K562 (cell line): ENCODE measurements around the gene EPB41L2. TPM values are rescaled to one million over a fixed set of nuclear protein-coding genes. Genes with fewer than 3 reads are reported as not detected.

Experiments
- ATAC-seq: fragments of 200-7000 bp; cut with Tn5 transposase; 3 replicates; pipeline ENCODE4 v1.9.1; 2020; ENCODE audit warnings: moderate library complexity
- BruUV-seq: library from RNA; stranded (reverse); fragments of 400-500 nt; replicated peaks from 2 replicates; lab custom pipeline; 2021; lab: Mats Ljungman, UMichigan
- CTCF ChIA-PET: fragments of 300-600 bp; formaldehyde crosslinking; extraction: SDS; loops from one replicate; lab custom pipeline; 2021; ENCODE audit warnings: low intra/inter-chr PET ratio; lab: Yijun Ruan, JAX
- POLR2A ChIA-PET: fragments of 300-600, 350-650 bp; sonication (Branson Sonifier 250); formaldehyde crosslinking; extraction: SDS; loops from one replicate; lab custom pipeline; 2021; ENCODE audit warnings: antibody characterized with exemption, inconsistent platforms; lab: Yijun Ruan, JAX
- DNase-seq, 4 experiments: peaks; one replicate each; pipeline versions ENCODE4 v3.0.0 to v3.0.0-alpha.2; 2011 to 2018; ENCODE audit warnings: low spot score in 3 of 4, mixed read lengths in 3 of 4; ENCODE audit errors: extremely low read depth in 1 of 4
- FAIRE-seq: peaks from 2 replicates; lab custom pipeline; 2011; peaks lifted over from hg19 to GRCh38; lab: Jason Lieb, UNC
- H2AFZ ChIP-seq: 2 replicates; pipeline ENCODE4 v1.6.0; 2011; ENCODE audit warnings: low read depth, low read length, control low read depth, inconsistent platforms
- H3K27ac ChIP-seq: fragments of 200-600 bp; 3 replicates; pipeline ENCODE4 v1.8.0; 2011; ENCODE audit warnings: low read depth, mild to moderate bottlenecking, control low read depth, inconsistent platforms, low read length, moderate library complexity, mixed read lengths; ENCODE audit errors: extremely low read depth
- H3K27me3 ChIP-seq, 2 experiments: fragments of 300-600 bp in 1 of 2; 2 replicates in 1 of 2; 3 replicates in 1 of 2; pipeline versions ENCODE4 v1.6.0 to v1.8.0; 2011; ENCODE audit warnings: inconsistent platforms in 2 of 2, low read length in 2 of 2, mild to moderate bottlenecking in 1 of 2, mixed read lengths in 1 of 2, moderate library complexity in 1 of 2; ENCODE audit not compliant: control insufficient read depth in 2 of 2, insufficient read depth in 2 of 2
- H3K36me3 ChIP-seq: fragments of 300-600 bp; 3 replicates; pipeline ENCODE4 v1.8.0; 2011; ENCODE audit warnings: mild to moderate bottlenecking, low read length, inconsistent platforms; ENCODE audit not compliant: control insufficient read depth, insufficient read depth
- H3K4me1 ChIP-seq, 2 experiments: fragments of 200-600 bp in 1 of 2; replicated peaks in 1 of 2; 2 replicates in 1 of 2; 3 replicates in 1 of 2; pipeline versions ENCODE4 v1.5.1 to v1.8.0; 2011; ENCODE audit warnings: inconsistent platforms in 2 of 2, low read length in 2 of 2, mild to moderate bottlenecking in 1 of 2, mixed read lengths in 1 of 2, moderate library complexity in 1 of 2; ENCODE audit not compliant: control insufficient read depth in 2 of 2, insufficient read depth in 2 of 2
- H3K4me2 ChIP-seq: 2 replicates; pipeline ENCODE4 v1.6.1; 2011; ENCODE audit warnings: low read length, control low read depth, inconsistent platforms, mixed read lengths; ENCODE audit not compliant: insufficient read depth
- H3K4me3 ChIP-seq: fragments of 200-600 bp; sonication (generic), shearing (Covaris generic); 2 replicates; pipeline ENCODE4 v1.5.1; 2016; ENCODE audit warnings: control low read depth, inconsistent platforms
- H3K79me2 ChIP-seq: fragments of 200-600 bp; 3 replicates; pipeline ENCODE4 v1.8.0; 2011; ENCODE audit warnings: low read length, inconsistent platforms; ENCODE audit not compliant: control insufficient read depth, insufficient read depth
- H3K9ac ChIP-seq, 2 experiments: 2 replicates each; pipeline versions ENCODE4 v1.6.0 to v1.6.1; 2011; ENCODE audit warnings: low read depth in 2 of 2, low read length in 2 of 2, control low read depth in 1 of 2, inconsistent platforms in 1 of 2, mild to moderate bottlenecking in 1 of 2, mixed read lengths in 1 of 2; ENCODE audit not compliant: insufficient read depth in 1 of 2
- H3K9me1 ChIP-seq: one replicate; pipeline ENCODE4 v1.6.0; 2011; ENCODE audit warnings: inconsistent platforms, mild to moderate bottlenecking, low read length, moderate library complexity; ENCODE audit not compliant: control insufficient read depth, insufficient read depth
- H3K9me3 ChIP-seq: replicated peaks from 2 replicates; pipeline ENCODE4 v1.5.1; 2011; ENCODE audit warnings: low read depth, low read length, inconsistent platforms; ENCODE audit not compliant: control insufficient read depth, insufficient read depth
- H4K20me1 ChIP-seq: replicated peaks from 2 replicates; pipeline ENCODE4 v1.6.1; 2011; ENCODE audit warnings: low read length, inconsistent platforms, mixed read lengths; ENCODE audit not compliant: control insufficient read depth, insufficient read depth
- CBX3 ChIP-seq, 2 experiments: IDR thresholded peaks; 1 replicate in 1 of 2; 2 replicates in 1 of 2; pipeline ENCODE4 v1.6.1; 2012; ENCODE audit warnings: inconsistent platforms in 2 of 2, low read length in 2 of 2, borderline replicate concordance in 1 of 2, control low read depth in 1 of 2
- PRMT5 ChIP-seq: sonication (generic); formaldehyde crosslinking; IDR thresholded peaks from 2 replicates; pipeline ENCODE4 v1.5.0; 2020; ENCODE audit warnings: missing genetic modification reagents
- XRCC5 ChIP-seq: fragments of 200-400 bp; formaldehyde crosslinking; IDR thresholded peaks from 2 replicates; pipeline ENCODE4 v1.6.1; 2017; ENCODE audit warnings: low read depth, mild to moderate bottlenecking, low read length
- WGBS: fragments of 100-300 bp; shearing (Covaris generic); methylation state at CpG from one replicate; pipeline ENCODE4 v1.1.6; 2016; ENCODE audit warnings: low coverage, mixed read lengths; ENCODE audit not compliant: insufficient coverage; ENCODE audit errors: missing lambda C conversion rate; 5-methylcytosine and 5-hydroxymethylcytosine counted together
- in situ Hi-C: fragments of 300-500 bp; cut with MboI; formaldehyde crosslinking; loops from 4 replicates; pipeline ENCODE4 v1.15.0; 2018; ENCODE audit warnings: inconsistent platforms, mixed read lengths
- intact Hi-C: fragments of 100-400 bp; cut with micrococcal nuclease; formaldehyde crosslinking; loops from 2 replicates; pipeline ENCODE4 v1.14.2; 2022
- polyA plus RNA-seq, 8 experiments: library from polyadenylated mRNA; depleted of rRNA in 4 of 8; stranded (reverse) in 5 of 8; unstranded in 3 of 8; fragments of >200 nt; fragmentation: Nextera tagmentation in 2 of 8; fragmentation: Illumina TruSeq in 1 of 8; extraction: Ambion mirVana in 2 of 8; extraction: Trizol in 1 of 8; gene quantifications; 2 replicates each; pipeline versions ENCODE4 v1.2.1 to v1.2.3, GENCODE V29; 2011 to 2014; ENCODE audit warnings: inconsistent platforms in 1 of 8, missing spikeins in 1 of 8
- total RNA-seq, 7 experiments: library from RNA; depleted of rRNA in 6 of 7; stranded (reverse); fragments of >200 nt in 6 of 7; fragmentation: Illumina TruSeq in 2 of 7; extraction: Trizol in 2 of 7; gene quantifications; 2 replicates each; pipeline versions ENCODE4 v1.2.1 to v1.2.3, GENCODE V29; 2011 to 2021; ENCODE audit warnings: low replicate concordance in 1 of 7

Gene EPB41L2
- total and polyA plus RNA-seq, 9 of the 15 experiments (the other 6 are each of a cell fraction or from before 2014, with no cell fraction given) = 5.1 to 53.6 (median 25.0) TPM

DNA sequence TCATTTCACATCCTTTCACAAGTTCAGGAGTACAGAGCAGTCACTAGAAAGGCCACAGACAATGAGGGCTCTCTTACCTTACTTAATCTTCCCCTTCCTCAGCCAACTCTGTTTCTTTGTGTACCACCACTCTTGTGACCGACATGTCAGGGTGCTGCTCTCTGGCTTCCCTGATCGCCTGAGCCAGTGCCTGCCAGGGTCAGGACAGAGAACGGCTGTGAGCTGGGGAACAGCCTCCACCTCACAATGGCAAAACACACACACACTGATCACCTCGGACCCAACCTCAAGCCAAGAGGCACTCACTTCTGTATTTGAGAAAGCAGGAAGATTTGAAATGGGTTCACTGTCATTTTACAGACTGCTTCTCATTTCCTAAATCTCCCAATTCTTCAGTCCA is 205.0 kb downstream of the EPB41L2 start:
- 21% methylated on average over 2 of the region's 4 CpGs for WGBS
- FAIRE-seq (no peak), ATAC-seq (no peak), DNase-seq (no peak)
- no TSS peak for BruUV-seq
- Histone ChIP-seq H4K20me1 (no peaks in the 10 kb centered on the region), H3K27ac (no peak overlapping the region), H3K4me3 (no peak overlapping the region), H2AFZ (no peak overlapping the region), H3K9me1 (no peaks in the 10 kb centered on the region), H3K36me3 (peaks cover under 1% of the 10 kb centered on the region; the same call in 1 of the 3 replicates), H3K4me2 (no peak overlapping the region), H3K9ac (no peak overlapping the region), H3K4me1 (no peaks in the 10 kb centered on the region), H3K9me3 (no peaks in the 10 kb centered on the region), H3K27me3 (no peaks in the 10 kb centered on the region), H3K79me2 (no peaks in the 10 kb centered on the region)
- ChIA-PET POLR2A (interaction anchor here (1.0 kb wide), 1 partner anchor 13 kb away, joined by 3 read pairs; no protein-coding TSS in a partner anchor), CTCF (no interaction called here)
- intact Hi-C loops = no loop called here
- in situ Hi-C loops = no loop called here
- TF ChIP-seq XRCC5 = no peak
- no peak for TF ChIP-seq CBX3 (IDR thresholded peaks at IDR 0.05; ENCODE audit: borderline replicate concordance in 1 of 2, low read length in 2 of 2)

DNA sequence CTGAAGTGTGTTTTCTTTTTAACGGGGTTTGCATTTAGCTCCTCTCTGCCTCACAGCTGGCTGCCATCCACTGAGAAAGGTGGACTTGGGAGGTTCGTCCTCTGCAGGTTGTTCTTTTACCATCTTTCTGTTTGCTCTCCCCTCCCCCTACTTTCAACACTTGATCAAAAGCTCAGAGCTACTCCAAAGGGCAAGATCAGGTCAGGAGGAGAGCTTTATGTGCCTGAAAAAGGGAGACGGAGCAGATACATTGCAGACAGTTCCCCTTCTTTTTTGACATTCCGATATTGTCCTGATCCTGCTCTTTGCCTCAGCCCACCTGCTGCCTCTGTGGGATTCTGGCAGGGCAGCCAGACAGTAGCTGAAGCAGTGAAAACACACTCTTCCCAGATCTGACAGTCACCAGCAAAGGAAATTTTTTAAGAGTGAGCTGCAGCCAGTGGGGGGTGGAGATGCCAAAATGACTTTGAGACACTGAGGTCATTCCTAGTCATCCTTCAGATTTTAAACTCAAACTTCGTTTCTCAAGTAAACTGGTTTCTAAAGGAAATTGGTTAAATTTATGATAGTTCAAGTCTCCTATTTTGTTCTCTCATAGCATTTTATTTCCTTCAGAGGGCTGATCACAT is 209.4 kb downstream of the EPB41L2 start:
- ChIA-PET POLR2A (no interaction called here), CTCF (no interaction called here)
- Histone ChIP-seq H3K27me3 (no peaks in the 10 kb centered on the region), H3K4me2 (no peak overlapping the region), H3K9me3 (no peaks in the 10 kb centered on the region), H3K4me3 (no peak overlapping the region), H3K4me1 (no peaks in the 10 kb centered on the region), H3K9me1 (no peaks in the 10 kb centered on the region), H3K27ac (no peak overlapping the region), H4K20me1 (no peaks in the 10 kb centered on the region), H3K79me2 (no peaks in the 10 kb centered on the region), H3K36me3 (no peaks in the 10 kb centered on the region), H3K9ac (no peak overlapping the region), H2AFZ (no peak overlapping the region)
- intact Hi-C loops = no loop called here
- TF ChIP-seq PRMT5 = no peak
- ATAC-seq = no peak
- no TSS peak for BruUV-seq
- WGBS = 22% methylated on average over 5 of the region's 5 CpGs
- in situ Hi-C loops = no loop called here
- DNase-seq = no peak
- no peak for FAIRE-seq
